Activated CD8-positive, alpha-beta memory T cell treated with anti-CD3 and anti-CD28 coated beads for 4 hours (primary cell): Measurements from ENCODE around the gene HOXA1.
A peak's percentile ranks its signal among the peaks of the same experiment; 100 is the strongest.

Experiments used
- DNase-seq, 2 donors: peaks; one replicate each; pipeline ENCODE4 v3.0.0-alpha.2; 2020; ENCODE audit warnings: low read depth in 2 of 2

HOXA1 gene

DNA sequence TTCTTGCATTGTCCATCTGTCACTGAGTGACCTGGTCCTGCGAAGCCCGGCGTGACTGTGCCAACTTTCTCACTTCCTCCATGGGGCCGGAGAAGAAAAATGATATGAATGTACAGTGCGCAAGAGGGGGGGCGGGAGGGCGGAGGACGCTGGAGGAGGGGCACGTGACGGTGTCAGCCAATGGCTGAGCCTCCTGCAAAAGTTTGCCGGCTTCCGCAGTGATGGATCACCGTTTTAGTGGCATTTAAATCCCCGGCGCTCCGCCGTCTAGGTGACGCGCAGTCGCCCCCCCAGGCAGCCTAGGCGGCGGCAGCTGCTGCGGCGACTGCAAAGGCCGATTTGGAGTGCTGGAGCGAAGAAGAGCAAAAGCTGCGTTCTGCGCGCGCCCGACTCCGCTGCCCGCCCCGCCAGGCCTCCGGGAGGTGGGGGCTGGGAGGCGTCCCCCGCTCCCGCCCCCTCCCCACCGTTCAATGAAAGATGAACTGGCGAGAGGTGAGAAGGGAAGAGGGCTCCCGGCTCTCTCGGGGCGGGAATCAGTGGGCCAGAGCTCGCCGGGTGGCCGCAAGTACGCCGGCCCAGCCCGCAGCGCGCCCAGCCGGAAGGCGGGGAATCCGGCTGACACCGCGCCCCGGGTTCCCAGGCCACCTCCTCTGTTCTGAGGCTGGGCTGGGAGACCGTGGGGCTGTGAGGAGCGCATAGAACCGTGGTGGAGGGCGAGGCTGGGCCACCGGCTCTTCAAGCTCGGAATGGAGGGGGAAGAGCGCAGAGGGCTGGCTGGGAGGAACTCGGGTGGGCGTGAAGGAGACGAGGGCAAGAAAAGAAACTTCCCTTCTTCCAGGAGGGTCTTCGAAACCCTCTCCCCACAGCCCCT, at the start of gene HOXA1:
HOXA1 (minus strand) TSS at position 104 of the 871 bp plus-strand sequence; CDS start at position 16, 88 bp downstream.
- DNase-seq, result peak; percentile 58 to 66

DNA sequence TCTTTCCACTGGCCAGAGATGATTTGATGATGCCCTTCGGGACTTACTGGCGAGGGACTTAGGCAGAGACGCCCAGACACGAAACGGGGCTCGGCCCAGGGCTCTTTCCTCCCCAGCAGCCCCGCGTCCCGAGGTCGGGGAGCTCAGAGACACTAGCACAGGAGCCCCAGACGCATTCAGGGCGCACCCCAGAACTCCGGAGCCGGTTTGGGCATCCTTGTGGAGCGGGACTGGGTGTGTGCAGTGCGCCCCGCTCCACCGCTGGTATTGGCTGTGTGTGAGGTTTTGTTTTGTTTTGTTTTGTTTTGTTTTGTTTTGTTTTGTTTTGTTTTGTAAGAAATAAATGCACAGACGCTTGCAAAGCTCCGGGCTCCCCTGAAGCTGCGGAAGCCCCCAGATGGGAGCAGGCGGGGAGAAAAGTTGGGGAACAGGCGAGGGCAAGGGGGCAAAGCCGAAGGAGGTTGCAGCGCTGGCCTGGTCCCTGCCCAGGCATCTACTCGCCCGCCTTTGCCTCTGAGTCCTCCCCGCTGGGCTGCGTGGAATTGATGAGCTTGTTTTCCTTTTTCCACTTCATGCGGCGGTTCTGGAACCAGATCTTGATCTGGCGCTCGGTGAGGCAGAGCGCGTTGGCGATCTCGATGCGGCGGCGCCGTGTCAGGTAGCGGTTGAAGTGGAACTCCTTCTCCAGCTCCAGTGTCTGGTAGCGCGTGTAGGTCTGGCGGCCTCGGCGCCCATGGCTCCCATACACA, 49.5 kb upstream of the HOXA1 start:
- no peak for DNase-seq

DNA sequence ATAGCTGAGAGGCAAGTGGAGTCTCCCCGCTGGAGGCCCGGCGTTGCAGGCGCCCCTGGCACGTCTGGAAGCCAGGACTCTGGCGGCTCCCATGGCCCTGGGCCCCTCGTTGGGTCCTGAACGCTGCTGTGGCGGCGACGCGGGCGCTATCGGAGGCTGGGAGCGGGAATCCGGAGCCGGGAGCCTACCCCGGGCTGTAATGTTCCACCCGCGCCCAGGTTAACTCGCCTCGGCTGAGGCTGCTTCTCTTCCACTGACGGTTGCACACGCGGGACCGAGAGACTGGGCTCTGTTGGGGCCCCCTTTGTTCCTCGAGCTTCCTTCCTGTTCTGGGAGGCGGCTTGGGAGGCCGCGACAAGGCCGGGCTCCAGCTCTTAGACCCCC, 49.0 kb upstream of the HOXA1 start:
- DNase-seq, result no peak

DNA sequence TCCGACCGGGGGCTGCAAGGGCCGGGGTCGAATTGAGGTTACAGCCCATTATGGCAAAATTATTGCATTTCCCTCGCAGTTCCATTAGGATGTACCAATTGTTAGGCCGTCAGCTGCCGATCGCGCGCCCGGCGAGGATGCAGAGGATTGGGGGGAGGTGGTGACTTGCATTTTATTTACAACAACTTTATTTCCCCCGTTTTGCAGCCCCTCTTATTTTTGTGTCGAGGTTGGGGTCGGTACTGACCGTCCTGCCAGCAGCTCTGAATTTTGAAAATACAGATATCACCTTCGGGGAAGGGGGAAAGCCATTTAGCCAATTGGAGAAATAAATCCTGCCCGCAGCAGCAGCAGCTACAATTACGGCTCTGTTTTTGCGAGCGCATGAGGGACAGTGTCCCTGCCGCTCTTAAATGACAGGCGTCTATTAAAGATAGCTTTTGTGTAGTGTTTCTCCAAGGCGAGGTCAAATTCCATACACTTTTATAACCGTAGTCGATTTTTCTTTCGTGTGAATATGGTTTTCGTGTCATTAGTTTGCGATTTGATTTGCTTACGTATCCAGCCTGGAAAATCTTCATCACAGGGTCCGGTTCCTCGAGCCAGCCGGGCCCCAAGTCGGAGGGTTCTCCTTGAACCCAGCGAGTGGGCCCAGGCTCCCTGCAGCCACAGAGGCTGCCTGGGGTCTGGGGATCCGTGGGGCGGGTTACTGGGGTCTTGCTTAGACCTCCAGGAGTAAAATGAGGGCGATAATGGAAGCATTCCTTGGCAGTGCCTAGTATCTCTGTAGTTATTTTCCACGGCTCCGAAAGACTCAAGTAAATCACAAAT, 48.4 kb upstream of the HOXA1 start:
- DNase-seq, result no peak

DNA sequence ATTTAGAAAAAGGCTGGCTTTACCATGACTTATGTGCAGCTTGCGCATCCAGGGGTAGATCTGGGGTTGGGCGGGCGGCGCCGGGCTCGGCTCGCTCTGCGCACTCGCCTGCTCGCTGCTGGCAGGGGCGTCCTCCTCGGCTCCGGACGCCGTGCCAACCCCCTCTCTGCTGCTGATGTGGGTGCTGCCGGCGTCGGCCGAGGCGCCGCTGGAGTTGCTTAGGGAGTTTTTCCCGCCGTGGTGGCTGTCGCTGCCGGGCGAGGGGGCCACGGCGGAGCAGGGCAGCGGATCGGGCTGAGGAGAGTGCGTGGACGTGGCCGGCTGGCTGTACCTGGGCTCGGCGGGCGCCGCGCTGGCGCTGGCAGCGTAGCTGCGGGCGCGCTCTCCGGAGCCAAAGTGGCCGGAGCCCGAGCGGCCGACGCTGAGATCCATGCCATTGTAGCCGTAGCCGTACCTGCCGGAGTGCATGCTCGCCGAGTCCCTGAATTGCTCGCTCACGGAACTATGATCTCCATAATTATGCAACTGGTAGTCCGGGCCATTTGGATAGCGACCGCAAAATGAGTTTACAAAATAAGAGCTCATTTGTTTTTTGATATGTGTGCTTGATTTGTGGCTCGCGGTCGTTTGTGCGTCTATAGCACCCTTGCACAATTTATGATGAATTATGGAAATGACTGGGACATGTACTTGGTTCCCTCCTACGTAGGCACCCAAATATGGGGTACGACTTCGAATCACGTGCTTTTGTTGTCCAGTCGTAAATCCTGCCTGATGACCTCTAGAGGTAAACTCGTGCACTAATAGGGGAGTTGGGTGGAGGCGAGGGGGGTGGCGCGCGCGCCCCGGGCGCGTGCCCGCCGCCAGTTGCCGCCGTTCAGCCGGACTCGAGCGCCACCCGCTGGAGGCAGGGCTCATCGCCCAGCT, 47.5 kb upstream of the HOXA1 start, which contains the start of gene HOXA5:
HOXA5 (minus strand) TSS at position 659 of the 927 bp plus-strand sequence; CDS start at position 585, 74 bp downstream.
- DNase-seq, result no peak

DNA sequence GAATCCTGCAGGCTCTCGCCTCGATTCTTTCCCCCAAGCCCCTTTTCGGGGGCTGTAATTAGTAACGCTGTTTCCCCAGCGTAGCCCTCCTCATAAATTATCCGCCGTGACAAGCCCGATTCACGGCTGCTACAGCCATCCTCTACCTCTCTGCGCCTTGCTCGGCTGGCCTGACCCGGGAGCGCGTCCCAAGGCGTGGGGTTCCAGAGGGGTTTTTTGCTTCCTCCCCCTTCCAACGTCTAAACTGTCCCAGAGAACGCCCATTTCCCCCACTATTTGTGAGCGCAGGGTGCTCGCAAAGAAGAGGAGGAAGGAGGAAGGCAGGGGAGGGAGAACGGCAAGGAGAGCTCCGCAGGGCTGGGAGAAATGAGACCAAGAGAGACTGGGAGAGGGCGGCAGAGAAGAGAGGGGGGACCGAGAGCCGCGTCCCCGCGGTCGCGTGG, 46.8 kb upstream of the HOXA1 start:
- no peak for DNase-seq

DNA sequence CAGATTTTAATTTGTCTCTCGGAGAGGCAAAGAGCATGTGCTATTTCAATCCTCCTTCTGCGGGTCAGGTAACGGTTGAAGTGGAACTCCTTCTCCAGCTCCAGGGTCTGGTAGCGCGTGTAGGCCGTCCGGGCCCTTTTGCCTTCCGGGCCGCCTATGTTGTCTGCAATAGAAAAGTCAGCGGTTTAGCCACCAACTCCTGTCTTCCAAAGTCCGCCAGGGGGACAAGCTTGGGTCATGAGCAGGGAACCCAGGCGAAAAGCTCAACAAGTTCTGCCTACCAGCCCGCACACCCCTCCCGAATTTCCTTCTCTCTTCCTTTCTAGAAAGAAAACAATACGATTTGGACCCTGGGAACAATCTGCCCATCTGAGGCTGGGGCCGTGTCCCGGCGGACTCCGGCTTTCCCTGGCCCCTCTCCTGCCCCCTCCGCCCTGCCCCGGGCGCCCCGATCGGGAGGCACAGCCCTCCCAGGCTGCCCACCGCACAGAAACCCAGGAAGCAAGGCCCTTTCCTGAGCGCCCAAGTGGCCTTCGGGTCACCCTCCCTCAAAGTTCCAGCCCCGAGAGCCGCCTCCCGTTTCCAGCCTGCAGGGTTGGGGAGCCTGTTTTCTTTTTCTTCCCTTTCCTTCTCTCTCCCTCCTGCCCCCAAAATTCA, 46.3 kb upstream of the HOXA1 start:
- no peak for DNase-seq

DNA sequence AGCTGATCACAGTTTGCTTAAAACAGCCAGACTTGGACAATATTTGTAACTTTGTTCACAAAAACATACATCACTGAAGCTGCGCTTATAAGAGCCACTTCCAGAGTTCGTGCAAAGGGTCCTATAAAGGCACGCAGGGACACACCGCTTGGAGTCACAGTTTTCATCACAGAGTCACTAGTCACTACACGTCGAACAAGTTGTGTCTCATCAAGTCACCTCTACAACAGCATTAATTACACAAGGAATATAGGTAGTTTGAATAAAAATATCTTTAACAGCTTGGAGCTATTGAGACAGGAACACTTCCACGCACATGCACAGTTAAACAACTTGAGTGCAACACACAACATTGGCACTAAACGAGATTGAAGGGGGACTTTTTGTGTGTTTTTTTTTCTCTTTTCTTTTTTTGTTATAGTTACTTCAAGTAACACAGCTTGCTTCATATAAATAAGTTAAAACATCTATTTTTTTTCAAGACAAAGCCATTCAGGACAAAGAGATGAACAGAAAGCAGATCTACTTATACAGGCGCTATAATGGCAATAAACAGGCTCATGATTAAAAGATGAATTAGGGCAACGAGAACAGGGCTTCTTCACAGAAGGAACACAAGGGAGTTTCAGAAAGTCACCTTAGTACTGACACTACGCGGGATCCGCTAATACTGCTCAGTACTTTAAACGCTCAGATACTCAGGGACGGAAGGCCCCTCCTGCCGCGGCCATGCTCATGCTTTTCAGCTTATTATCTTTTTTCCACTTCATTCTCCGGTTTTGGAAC, 45.5 kb upstream of the HOXA1 start:
- DNase-seq, result no peak

DNA sequence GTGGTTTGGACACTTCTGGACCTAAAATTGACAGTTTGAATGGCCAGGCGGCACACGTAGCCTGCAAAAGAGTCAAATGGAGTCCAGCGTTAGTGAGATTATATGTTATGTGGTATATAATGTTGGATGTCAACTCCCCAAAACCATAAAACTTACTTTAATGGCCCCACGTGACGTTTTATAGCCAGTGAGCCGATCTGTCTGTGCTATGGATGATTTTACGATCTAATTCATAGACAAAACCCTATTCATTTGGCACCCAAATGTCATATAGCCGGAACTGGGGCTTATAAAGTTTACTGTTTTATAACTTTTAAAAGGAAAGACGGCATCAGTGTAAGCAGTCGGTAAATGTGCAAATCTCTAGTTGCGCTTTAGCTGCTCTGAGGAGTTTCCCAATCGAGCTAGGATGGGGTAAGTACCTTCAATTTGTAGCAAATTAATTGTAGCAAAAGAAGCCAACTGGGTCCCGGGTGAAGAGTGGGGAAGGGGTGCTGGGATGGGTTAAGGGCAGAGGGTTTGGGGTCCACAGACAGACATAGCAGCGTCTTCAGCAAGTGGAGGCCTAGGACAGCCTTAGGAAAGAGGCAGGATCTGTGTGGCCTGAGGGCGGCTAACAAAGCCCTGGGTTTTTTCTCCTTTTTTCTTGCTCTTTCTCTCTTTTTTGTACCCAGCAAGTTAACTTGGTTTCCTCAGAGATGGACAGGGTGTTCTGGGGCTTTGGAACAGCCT, 44.5 kb upstream of the HOXA1 start:
- no peak for DNase-seq

DNA sequence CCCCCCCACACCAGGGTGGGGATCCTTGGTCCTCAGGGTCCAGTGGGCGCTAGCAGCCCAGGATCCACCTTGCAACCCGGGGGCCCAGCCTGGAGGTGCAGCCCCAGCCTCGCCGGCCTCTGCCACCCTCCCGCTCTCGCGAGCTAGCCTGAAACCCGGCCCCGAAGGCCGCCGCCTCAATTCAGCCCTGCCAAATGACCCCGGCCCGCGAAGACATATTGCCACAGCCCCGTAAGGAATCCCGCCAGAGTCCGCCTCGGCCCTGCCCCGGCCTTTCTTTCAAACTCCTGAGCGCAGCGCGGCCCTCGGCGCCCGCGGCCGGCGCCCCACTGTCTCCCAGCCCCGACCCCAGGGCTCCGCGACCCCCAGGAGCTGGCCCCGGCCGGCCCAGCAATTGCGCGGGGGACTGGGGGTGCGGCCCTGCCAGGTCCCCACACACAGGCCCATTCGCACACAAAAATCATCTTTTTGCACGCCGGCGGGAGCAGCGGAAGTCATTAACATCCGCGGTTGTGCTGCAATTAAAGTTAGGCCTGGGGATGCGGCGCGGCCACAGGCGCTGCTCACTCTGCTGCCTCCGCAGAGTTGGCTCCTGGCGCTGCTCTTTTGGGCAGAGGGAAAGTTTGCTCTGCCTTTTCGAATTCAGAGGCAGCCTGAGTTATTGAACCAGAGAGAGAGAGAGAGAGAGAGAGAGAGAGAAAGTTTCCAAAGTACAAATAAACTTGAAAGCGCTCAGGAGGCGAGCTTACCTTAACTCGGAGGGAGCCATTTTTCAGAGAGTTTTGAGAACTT, 43.7 kb upstream of the HOXA1 start:
- DNase-seq, result no peak

DNA sequence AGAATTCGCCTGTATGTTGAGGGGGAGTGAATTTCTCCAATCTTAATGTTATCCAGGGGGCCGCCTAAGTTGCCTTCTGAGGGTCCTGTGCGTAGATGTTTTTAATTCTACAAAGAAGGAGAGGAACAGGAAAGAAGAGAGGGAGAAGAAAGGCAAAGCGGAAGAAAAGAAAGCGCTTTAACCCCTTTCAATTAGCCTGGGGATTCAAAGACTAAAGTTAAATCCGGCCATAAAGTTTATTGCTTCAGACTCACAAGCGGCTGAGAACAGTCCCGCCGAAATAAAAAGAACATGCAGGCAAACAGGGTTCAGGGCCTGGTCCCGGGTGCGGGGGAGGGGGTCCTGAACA, 43.2 kb upstream of the HOXA1 start:
- no peak for DNase-seq

DNA sequence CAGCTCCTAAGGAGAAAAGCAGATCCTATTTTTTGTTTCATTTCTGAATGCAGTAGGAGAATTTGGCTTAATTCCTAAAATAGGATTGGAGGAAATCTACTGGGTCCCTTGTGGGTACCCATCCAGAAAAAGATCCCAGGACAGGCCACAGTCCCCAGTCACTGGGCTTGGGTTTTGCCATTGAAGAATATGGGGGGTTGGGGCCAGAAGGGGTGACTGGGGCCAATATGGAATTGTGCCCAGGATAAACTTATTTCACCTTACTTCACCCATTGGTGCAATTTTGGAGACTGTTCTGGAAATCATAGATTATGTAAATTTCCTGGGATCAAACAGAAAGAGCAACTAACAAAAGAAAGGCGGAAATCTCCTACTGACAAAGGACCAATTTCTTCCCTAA, 42.7 kb upstream of the HOXA1 start:
- no peak for DNase-seq

DNA sequence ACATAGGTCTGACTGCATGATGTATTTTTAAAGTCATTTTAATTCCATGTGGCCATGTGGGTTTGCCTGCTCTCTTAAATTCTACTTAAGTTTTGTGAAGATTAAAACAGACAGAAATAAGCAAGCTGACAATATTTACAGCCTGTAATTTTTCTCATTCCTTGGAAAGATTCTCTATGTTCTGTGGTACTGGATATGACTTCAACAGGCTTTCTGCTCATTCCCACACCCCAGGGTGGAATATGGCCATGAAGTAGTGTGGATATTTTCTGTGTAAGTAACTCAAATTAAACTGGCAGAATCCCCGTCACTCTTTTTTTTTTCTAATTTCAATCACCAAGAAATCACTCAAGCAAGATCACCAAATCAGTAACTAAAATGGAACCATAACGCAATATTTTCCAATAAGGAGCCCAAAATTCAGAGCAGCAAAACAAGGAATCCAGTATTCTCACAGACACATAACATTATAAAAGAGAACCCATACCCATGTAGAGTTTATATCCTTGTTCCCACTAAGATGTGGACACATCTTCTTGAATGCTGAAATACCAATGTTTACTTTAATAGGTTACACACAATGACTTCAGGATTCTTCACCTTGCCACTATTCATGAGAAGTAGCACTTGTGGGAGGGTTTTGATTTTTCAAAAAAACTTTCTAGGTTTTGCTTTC, 42.0 kb upstream of the HOXA1 start:
- DNase-seq, result no peak

DNA sequence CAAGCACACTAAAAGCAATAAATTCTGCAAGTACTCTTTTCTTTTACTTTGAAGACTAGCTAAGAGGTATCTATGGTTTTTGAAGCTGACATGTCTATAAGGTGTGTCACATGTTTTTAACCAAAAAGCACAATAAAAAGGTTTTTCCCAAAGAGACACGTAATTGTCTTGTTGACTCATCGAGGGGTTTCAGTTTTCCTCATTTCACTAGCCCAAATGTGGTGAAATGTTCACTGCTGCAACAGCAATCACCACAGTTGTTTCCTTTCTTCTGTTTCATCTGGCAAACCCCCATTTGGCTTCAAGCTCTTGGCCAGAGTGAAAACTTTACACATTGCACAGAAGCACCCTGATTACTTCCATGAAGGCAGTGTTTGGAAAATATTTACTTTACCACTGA, 38.6 kb upstream of the HOXA1 start:
- no peak for DNase-seq

DNA sequence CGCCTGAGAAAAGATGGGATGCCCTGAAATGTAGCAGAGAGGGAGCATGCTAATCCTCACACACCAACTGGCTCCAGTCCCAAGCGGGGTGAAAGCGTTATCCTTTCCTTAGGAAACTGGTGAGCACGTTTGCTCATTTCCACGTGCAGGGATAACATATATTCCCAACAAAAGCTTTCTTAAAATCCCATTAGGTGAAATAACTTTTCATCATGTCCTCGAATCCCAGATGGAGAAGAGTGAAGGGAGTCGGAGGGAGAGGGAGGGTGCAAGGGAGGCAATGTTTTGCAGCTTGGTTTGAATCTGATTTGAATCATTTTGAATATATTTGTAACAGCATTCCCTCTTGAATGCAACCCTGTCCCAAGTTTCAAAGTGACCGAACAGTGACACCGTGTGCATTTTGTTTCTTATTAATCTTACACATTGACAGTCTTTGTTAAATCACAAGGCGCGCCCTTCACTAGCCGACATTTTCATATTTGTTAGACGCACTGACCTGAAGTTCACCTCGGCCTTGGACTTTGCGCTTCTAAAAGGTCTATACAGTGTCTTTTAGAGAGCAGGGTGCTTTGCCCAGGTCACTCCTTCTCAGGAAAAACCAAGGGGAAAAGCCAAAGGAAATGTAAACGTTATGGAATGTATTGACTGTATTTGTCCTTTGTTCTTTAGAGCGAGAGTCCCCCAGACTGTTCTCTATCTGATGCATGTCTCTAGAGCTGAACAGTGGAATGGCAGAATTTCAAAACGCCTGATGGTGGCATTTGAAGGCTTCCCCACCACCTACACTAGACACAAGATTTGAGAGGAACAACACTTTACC, 37.8 kb upstream of the HOXA1 start:
- no peak for DNase-seq

DNA sequence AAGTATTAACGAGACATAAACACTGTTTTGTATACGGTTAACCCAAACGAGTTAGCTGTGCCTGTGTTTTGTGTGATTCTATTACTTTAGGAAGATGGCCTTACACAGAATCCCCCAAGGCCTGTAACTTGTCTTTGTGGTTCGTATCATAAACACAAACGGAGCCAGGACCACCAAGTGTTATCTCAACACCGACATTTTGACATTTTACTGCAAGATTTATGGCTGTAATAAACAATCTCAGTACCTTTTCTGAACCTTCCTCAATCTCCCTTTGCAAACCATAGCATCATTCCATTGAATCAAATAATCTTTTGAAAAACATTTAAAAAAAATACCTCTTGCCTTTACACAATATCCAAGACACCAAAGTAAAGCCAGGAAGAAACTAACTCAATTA, 37.2 kb upstream of the HOXA1 start:
- no peak for DNase-seq

DNA sequence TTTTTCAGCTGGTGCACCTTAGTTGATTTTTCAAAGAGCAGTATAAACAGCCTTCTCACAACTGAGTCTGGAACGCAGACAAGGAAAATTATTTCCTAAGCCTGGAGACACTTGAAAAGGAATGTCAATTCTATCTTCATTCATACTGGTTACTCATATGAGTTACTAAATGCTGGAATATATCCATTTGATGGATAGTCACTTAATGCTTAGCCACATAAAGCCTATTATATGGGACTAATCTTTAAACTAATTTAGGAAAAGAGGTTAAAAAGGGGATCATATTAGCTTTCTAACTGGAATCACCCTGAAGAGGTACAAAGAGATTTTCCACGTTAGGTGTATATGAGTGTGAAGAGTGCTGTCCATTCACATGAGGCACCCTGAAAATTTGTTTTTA, 36.4 kb upstream of the HOXA1 start:
- no peak for DNase-seq
